ENCODE data around the gene HTRA3.

HTRA3 gene

DNA sequence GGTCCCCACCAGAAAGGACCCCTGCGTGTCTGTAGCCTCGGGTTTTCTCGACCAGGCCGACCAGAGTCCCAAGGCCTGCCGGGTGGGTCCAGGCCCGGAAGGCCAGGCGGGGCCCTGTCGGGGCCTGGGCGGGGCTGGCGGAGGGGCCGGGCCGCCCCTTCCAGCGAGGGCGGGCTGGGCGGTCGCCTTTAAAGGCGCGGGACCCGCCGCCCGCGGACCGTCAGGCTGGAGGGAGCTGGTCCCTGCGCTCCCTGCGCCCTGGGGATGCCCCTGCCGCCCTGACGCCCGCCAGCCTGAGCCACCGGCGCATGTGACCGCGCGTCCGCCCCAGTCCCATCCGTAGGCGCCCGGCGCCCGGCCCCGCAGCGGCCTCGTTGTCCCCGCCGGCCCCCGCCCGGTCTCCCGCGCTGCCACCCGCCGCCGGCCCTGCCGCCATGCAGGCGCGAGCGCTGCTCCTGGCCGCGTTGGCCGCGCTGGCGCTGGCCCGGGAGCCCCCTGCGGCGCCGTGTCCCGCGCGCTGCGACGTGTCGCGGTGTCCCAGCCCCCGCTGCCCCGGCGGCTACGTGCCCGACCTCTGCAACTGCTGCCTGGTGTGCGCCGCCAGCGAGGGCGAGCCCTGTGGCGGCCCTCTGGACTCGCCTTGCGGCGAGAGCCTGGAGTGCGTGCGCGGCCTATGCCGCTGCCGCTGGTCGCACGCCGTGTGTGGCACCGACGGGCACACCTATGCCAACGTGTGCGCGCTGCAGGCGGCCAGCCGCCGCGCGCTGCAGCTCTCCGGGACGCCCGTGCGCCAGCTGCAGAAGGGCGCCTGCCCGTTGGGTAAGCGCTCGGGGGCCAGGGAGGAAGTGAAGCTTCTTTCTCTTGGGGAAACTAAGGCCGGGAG, at the start of gene HTRA3:
TSS of gene HTRA3 (plus strand) at position 220 of the 883 bp plus-strand sequence. CDS start at position 435, 215 bp downstream.
- TF ChIP-seq, protein P1, sequence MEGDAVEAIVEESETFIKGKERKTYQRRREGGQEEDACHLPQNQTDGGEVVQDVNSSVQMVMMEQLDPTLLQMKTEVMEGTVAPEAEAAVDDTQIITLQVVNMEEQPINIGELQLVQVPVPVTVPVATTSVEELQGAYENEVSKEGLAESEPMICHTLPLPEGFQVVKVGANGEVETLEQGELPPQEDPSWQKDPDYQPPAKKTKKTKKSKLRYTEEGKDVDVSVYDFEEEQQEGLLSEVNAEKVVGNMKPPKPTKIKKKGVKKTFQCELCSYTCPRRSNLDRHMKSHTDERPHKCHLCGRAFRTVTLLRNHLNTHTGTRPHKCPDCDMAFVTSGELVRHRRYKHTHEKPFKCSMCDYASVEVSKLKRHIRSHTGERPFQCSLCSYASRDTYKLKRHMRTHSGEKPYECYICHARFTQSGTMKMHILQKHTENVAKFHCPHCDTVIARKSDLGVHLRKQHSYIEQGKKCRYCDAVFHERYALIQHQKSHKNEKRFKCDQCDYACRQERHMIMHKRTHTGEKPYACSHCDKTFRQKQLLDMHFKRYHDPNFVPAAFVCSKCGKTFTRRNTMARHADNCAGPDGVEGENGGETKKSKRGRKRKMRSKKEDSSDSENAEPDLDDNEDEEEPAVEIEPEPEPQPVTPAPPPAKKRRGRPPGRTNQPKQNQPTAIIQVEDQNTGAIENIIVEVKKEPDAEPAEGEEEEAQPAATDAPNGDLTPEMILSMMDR (IDR thresholded peaks at IDR 0.05; ENCODE audit: extremely low read depth, missing control alignments) = no peak
- DNase-seq (ENCODE audit: low spot score) = peak; percentile 42

DNA sequence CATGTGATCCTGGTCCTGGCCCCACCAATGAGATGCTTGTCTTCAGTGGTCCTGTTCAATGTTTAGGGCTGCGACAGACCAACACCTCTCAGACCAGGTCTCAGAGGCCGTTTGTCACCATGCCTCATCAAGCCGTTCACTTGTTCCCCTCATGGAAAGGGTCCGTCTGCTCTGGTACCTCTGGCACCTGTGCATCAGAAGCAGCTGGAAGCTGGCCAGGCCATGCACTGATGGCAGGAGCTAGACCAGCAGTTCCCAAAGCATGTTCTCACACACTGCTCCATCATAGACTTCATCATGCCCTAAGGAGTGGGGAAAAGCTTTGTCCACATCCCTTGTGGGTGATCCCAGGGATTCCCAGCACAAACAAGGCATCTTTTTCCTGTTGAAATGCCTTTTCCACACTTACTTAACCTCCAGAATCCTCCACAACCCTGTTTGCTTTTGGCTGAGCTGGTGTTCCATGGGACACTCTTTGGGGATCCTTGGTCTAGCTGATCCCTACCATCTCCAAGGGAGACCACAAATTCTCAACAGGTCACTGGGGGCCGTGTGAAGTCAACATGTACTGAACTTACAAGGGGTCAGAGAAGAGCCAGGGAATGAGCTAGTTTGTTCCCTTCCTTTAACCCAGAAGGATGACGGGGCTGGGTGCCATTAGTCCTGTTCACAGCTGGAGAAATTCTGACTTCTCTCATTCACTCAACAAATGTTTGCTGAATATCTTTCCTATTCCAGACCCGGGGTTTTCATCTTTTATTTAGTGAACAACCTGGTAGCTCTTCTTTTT, 48.7 kb upstream of the HTRA3 start:
- no peak for DNase-seq (ENCODE audit: low spot score)
- TF ChIP-seq, protein P1 (IDR thresholded peaks at IDR 0.05; ENCODE audit: extremely low read depth, missing control alignments) = no peak

DNA sequence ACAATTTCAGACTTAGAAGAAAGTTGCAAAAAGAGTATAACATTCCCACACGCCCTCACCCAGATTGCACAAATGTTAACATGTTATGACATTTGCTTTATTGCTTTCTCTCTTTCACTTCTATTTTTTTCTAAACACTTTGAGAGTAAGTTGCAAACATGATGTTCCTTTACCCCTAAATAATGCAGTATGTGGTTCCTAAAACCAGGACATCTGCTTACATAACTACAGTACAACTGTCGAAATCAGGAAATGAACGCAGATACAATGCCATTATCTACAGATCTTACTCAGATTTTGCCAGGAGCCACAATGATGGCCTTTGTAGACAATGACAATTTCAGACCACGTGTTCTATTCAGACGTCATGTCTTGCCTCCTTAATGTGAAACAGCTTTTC, 48.1 kb upstream of the HTRA3 start:
- TF ChIP-seq, protein P1 (IDR thresholded peaks at IDR 0.05; ENCODE audit: extremely low read depth, missing control alignments) = no peak
- DNase-seq (ENCODE audit: low spot score) = peak; percentile 67

DNA sequence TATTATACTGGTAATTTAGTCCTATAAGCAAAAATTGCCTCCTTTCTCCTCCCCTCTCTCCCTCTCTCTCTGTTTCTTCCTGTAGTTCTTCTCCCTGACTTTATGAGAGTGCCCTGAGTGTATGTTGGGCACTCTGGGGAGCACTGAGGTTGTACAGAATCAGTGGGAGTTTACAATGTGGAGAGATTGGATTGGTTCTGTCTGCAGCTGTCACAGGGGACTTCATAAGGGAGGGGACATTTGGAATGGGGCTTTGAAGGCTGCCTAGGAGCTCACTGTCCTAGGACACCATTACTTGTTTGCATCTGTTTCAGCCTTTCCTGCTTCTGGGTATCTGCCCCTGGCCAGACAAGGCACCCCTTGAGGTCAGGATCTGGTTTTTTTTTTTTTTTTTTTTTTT, 47.6 kb upstream of the HTRA3 start:
- no peak for DNase-seq (ENCODE audit: low spot score)
- TF ChIP-seq, protein P1 (IDR thresholded peaks at IDR 0.05; ENCODE audit: extremely low read depth, missing control alignments) = no peak

DNA sequence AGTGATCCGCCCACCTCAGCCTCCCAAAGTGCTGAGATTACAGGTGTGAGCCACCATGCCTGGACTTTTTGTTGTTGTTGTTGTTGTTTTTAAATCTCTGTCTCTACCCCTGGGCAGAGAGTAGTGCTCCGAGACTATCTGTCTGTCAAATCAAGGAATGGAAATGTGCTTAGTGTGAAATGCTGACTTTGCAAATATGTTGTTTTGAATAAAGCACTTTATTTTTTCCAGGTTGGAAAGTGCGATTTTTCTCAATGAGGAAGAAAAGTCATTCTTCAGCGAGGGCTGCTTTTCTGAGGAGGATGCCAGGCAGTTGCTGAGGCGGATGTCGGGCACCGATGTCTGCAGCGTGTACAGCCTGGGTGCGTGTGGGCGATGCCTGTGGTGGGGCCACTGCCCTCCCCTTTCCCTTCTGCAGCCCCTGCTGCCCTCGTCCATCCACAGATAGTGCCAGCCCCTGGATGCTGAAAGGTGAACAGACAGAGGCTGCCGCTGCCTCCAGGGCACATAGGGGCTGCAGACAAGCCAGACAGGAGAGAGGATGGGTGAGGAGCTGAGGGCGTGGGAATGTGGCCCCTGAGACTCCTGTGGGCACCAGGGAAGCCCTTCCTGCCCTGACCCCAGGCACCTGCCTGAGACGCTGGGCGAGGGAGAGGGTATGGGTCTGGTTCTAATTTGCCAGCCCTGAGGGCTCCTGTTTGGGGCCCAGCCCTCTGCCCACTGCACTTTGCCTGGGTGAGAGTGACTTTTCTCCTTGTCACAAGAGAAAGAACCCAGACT, 46.8 kb upstream of the HTRA3 start:
- no peak for DNase-seq (ENCODE audit: low spot score)
- TF ChIP-seq, protein P1 (IDR thresholded peaks at IDR 0.05; ENCODE audit: extremely low read depth, missing control alignments) = no peak

DNA sequence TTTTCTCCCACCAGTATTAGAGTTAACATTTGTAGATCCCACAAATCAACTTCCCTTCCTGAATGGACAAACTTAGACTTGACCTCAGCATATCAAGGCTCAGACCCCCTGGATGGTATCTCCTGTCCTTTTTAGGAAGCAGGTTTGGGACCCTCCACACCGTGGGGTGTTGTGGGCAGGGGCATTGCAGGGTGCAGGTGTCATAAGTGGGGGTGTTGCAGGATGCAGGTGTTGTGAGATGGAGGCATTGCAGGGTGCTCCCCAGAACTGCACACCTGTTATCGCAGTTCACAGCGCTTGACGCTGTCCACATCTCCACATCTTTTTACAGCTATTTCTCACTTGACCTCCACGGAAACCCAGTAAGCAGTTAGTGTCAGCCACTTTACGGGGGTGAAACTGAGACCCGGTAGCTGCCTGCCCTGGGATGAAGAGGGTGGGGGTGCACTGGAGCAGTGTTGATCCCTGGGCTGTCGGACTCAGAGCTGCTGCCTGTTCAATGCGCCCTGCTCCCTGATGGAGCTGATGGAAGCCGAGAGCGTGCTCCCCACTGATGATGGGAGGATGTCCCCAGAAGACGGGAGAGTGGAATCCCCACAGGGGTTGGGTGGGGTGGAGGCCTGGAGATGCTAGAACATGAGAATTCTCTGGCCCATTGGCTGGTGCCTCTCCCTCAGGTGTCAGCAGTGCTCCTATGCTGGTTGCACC, 45.1 kb upstream of the HTRA3 start:
- DNase-seq (ENCODE audit: low spot score) = no peak

More for the DNA sequence above, 45.1 kb upstream of the HTRA3 start:
- TF ChIP-seq, protein P1 (IDR thresholded peaks at IDR 0.05; ENCODE audit: extremely low read depth, missing control alignments) = no peak

Measured in GM20000 (cell line).